Measurements from ENCODE around the gene CACNA2D1. TPM values are rescaled to one million over a fixed set of nuclear protein-coding genes. Genes with fewer than 3 reads are reported as not detected.
"Not testable (repeated sequence)": the region's sequence is repeated elsewhere in the genome, so short reads cannot be mapped to it uniquely, and the experiment has no call there.

Gene CACNA2D1
- total RNA-seq, 2 experiments from 2014 or later = not detected

DNA sequence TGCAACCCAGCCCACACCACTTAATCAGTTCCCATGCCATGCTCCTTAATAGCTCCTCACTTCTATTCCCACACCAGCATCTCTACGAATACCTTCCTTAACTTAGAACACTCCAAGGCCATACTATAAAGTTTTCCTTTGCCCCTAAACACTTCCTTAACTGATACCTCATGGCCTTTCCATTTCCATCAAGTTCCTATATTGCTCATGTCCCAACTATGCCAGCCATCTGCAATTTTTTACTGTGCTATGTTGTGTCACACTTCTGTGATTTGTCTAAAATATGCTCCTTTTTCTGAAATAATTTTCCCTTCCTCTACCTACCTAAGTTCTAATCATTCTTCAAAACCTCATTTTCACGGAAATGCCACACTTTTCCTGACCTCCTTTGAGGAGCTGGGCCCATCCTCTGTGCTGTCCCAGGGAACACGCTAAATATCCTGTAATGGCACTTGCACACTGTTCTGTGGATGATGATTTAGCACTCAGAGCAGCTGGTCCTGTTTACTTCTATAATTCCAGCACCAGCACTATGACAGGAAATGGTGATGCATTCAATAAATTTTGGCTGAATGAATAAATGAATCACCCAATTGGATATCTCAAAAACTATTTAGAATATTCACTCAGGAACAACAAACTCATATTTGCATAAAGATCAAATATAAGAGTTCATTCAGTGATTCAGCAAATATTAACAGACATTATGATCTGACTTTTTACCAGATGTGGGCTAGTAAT is 407.3 kb downstream of the CACNA2D1 start:
- intact Hi-C loops (cut with micrococcal nuclease) = no loop called here
- Mint-ChIP-seq H3K27me3 (ENCODE audit: low read depth) (no peaks in the 10 kb centered on the region), H3K4me1 (ENCODE audit: low read depth) (no peaks in the 10 kb centered on the region), H3K27ac (no peak overlapping the region), H3K36me3 (ENCODE audit: low read depth) (no peaks in the 10 kb centered on the region), H3K4me3 (no peak overlapping the region), H3K9me3 (no peaks in the 10 kb centered on the region)
- CTCF ChIA-PET = no interaction called here
- no peak for DNase-seq

DNA sequence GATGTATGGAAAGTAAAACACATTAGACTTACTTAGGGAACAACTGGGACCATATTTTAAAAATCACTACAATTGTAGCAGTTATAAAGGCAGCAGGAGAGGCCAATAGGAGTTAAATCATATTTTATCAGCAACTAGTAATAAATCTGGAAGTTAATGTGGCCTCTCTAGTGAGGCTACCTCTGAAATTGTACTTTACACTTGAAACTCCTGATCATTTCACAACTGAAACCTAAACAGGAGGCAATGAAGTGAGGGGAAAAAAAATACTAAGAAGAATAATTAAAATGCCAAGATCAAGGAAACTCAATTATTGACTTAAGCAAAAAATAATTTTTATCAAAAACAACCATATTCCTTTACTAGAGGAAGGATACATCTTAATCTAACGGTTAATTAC is 408.1 kb downstream of the CACNA2D1 start:
- CTCF ChIA-PET = no interaction called here
- intact Hi-C loops (cut with micrococcal nuclease) = no loop called here
- Mint-ChIP-seq H3K36me3 (ENCODE audit: low read depth) (no peaks in the 10 kb centered on the region), H3K4me3 (no peak overlapping the region), H3K27ac (no peak overlapping the region), H3K9me3 (no peaks in the 10 kb centered on the region), H3K27me3 (ENCODE audit: low read depth) (no peaks in the 10 kb centered on the region), H3K4me1 (ENCODE audit: low read depth) (no peaks in the 10 kb centered on the region)
- no peak for DNase-seq

DNA sequence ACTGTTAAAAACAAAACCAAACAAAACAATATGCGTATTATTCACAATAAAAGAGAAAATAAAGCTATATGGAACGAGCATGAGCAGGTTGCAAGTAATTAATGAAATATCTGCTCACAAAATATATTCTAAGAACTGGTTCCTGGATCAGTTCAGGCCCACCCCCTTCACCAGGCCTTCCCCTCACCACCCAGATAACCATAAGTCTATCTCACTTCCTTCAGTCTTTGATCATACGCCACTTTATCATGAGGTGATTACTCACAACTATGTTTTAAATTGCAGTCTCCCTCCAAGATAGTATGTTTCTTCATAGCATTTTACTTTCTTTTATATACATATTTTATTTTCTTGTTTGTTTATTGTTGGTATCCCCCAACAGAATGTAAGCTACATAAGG is 410.7 kb downstream of the CACNA2D1 start:
- Mint-ChIP-seq H3K27me3 (ENCODE audit: low read depth) (no peaks in the 10 kb centered on the region), H3K4me1 (ENCODE audit: low read depth) (no peaks in the 10 kb centered on the region), H3K27ac (no peak overlapping the region), H3K36me3 (ENCODE audit: low read depth) (no peaks in the 10 kb centered on the region), H3K4me3 (no peak overlapping the region), H3K9me3 (no peaks in the 10 kb centered on the region)
- no peak for DNase-seq
- intact Hi-C loops (cut with micrococcal nuclease) = no loop called here
- CTCF ChIA-PET = no interaction called here

DNA sequence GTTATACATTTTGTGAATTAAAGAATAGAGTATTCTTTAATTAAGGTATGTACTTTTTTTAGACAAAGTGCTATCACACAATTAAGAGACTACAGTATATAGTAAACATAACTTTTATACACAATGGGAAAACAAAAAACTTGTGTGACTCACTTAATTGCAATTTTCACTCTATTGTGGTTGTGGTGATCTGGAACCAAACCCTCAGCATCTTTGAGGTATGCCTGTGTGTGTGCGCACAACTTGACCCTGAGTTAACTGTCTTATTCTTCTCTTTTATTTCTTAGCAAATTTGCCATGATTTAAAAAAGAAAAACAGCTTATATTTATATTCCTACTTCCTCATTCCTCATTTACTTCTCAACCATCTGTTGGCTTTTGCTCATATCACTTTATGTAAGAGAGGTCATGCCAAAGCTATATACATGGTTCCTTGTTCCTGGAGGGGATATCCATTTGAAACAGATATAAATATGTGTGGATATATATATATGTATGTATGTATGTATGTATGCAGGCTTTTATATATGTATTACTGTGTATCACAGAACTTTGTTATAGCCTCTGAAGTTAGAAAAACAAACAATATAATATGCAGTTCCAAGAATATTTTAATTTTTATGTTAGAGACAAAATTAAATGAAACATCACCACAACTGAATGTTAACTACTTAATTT is 414.2 kb downstream of the CACNA2D1 start:
- CTCF ChIA-PET = interaction anchor here (0.6 kb wide), 1 partner anchor 577 kb away, joined by 7 read pairs; no protein-coding TSS in a partner anchor
- Mint-ChIP-seq H3K27ac (no peak overlapping the region), H3K4me3 (no peak overlapping the region), H3K9me3 (no peaks in the 10 kb centered on the region), H3K27me3 (ENCODE audit: low read depth) (no peaks in the 10 kb centered on the region), H3K36me3 (ENCODE audit: low read depth) (no peaks in the 10 kb centered on the region), H3K4me1 (ENCODE audit: low read depth) (no peaks in the 10 kb centered on the region)
- intact Hi-C loops (cut with micrococcal nuclease) = no loop called here
- no peak for DNase-seq

- no peaks in the 10 kb centered on the region for H3K4me1 Mint-ChIP-seq (ENCODE audit: low read depth)
- no peak overlapping the region for H3K27ac Mint-ChIP-seq
- no peaks in the 10 kb centered on the region for H3K27me3 Mint-ChIP-seq (ENCODE audit: low read depth)
- no peaks in the 10 kb centered on the region for H3K36me3 Mint-ChIP-seq (ENCODE audit: low read depth)
- CTCF ChIA-PET = no interaction called here
- H3K9me3 Mint-ChIP-seq = no peaks in the 10 kb centered on the region
- DNase-seq = no peak
- H3K4me3 Mint-ChIP-seq = no peak overlapping the region
- intact Hi-C loops (cut with micrococcal nuclease) = no loop called here
These were observed 415.5 kb downstream of the CACNA2D1 start for GRCh38 chr7:82028097-82028496.

DNA sequence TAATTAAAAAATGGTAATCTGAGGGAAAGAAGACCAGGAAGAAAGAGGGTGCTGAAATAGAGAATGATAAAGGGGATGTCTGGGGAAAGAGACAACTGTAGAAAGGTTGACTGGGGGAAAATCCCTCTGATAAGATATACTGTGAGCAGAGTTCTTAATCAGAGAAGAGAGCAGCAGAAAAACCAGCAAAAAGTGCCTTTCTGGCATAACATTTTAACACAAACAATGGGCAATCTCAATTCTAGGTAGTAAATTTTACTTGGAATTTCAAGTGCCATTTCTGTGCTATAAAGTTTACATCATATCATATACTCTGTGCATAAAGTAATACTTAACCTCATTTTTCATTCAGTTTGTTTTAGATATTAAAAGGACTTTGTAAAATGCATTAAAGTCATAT is 421.9 kb downstream of the CACNA2D1 start:
- Mint-ChIP-seq H3K4me3 (no peak overlapping the region), H3K27ac (no peak overlapping the region), H3K4me1 (ENCODE audit: low read depth) (no peaks in the 10 kb centered on the region), H3K36me3 (ENCODE audit: low read depth) (no peaks in the 10 kb centered on the region), H3K27me3 (ENCODE audit: low read depth) (no peaks in the 10 kb centered on the region), H3K9me3 (no peaks in the 10 kb centered on the region)
- CTCF ChIA-PET = no interaction called here
- intact Hi-C loops (cut with micrococcal nuclease) = no loop called here
- DNase-seq = no peak

DNA sequence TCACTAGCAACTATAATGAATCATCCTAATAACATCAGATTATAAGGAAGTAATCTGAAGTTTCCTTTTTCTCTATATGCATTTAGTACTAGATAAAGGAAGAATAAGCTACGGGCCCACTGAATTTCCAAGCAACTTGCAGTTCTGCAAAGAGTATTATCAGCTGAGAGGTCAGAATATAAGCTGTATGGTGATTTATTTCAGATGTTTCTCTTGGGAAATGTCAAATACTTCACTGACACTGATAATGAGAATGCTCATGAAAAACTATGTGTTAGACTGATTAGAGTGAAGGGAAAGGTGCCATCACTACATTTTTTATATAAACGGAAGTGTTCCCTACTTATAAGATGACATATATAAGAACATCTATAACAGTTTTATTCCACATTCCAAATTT is 422.5 kb downstream of the CACNA2D1 start:
- Mint-ChIP-seq H3K27ac (no peak overlapping the region), H3K9me3 (no peaks in the 10 kb centered on the region), H3K4me3 (no peak overlapping the region), H3K4me1 (ENCODE audit: low read depth) (no peaks in the 10 kb centered on the region), H3K36me3 (ENCODE audit: low read depth) (no peaks in the 10 kb centered on the region), H3K27me3 (ENCODE audit: low read depth) (no peaks in the 10 kb centered on the region)
- DNase-seq = no peak
- intact Hi-C loops (cut with micrococcal nuclease) = no loop called here
- CTCF ChIA-PET = no interaction called here

DNA sequence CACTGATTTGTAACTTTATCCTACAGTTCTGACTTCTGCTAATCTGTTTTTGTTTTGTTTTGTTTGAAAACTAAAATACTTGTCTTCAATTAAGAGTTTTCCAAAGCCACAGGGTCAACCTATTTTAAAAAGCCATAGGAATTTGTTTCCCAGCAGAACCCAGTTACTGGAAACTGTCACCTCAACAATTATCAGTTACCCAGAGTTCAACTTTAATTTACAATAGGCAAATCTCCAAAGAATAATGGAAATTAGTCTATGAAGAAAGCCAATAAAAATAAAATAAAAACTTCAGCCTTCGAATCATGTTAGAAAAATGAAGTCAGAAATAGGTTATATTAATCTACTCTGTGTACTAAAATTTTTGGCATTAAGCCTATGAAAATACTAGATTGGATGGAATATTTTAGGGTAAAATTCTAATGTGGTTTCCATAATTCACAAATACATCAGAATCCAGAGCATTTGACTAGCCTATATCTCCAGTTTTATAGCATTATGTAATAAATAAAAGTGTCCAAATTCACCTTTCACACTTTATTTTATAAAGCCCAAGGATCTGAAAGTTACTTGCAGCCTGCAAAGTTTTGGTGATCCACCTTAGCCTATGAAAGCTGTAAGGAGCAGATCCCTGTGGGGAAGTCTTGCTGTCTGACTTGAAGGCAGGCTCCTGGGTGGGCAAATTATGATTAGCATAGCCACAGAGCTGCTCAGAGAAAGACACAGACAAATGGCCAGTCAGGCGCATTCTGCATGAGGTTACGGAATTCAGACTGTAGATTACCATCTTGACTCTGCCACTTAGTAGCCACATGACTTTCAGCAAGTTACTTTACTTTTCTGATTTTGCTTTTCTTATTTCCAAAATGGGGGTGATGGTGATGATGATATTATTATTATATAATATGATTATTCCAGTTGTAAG is 423.8 kb downstream of the CACNA2D1 start:
- no peak overlapping the region for H3K4me3 Mint-ChIP-seq
- no peaks in the 10 kb centered on the region for H3K27me3 Mint-ChIP-seq (ENCODE audit: low read depth)
- H3K4me1 Mint-ChIP-seq (ENCODE audit: low read depth) = no peaks in the 10 kb centered on the region
- no peaks in the 10 kb centered on the region for H3K36me3 Mint-ChIP-seq (ENCODE audit: low read depth)
- CTCF ChIA-PET = no interaction called here
- H3K27ac Mint-ChIP-seq = no peak overlapping the region
- no peaks in the 10 kb centered on the region for H3K9me3 Mint-ChIP-seq
- DNase-seq = no peak
- intact Hi-C loops (cut with micrococcal nuclease) = loop anchor here (10.0 kb wide), 1 partner anchor 535 kb away; no protein-coding TSS in a partner anchor

DNA sequence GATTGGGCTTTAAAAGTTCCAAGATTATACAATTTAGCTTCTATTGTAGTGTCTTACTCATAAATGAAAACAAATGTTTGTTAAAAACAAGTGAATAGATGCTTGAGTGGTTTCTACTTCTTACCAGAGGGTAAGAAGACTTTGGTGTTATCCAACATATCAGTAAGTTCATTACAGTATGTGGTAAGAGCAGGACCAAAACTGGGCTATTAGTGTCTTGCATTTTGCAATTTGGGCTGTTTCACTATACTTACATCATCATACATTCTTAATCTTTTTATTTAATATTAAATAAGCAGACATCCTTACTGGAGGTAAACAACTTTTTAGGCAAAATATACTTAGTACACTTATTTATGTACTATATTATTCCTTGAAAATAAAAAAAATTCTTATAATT is 425.4 kb downstream of the CACNA2D1 start:
- CTCF ChIA-PET = no interaction called here
- Mint-ChIP-seq H3K27me3 (ENCODE audit: low read depth) (no peaks in the 10 kb centered on the region), H3K9me3 (no peaks in the 10 kb centered on the region), H3K4me1 (ENCODE audit: low read depth) (no peaks in the 10 kb centered on the region), H3K27ac (no peak overlapping the region), H3K4me3 (no peak overlapping the region), H3K36me3 (ENCODE audit: low read depth) (no peaks in the 10 kb centered on the region)
- DNase-seq = no peak
- intact Hi-C loops (cut with micrococcal nuclease) = loop anchor here (10.0 kb wide), 1 partner anchor 533 kb away; no protein-coding TSS in a partner anchor

DNA sequence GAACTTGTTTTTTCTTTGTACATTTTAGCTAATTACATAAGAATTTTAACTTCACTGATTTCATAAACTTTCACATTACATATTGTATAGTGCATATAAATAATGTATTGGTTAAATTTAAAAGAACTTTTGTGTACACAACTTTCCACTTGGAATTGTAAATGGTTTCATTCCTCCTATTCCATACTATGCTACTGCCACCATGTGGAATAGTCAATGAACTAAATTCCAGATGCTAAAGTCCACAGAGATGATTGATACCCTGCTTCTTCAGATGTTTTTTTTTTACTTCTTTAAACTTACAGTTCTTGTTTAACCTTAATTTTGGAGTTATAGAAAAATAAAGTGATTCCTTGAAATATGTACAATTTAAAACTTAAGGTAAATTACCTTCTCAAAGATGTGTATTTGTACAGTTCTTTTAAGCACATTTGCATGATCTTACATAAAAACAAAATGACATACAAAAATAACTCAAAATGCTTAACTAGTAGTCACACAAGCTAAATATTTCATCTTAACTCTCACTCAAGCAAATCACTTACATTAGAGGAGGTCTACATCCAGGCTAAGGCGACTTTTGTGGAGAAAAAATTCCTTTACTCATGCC is 426.1 kb downstream of the CACNA2D1 start:
- H3K36me3 Mint-ChIP-seq (ENCODE audit: low read depth) = no peaks in the 10 kb centered on the region
- no peaks in the 10 kb centered on the region for H3K9me3 Mint-ChIP-seq
- no peaks in the 10 kb centered on the region for H3K27me3 Mint-ChIP-seq (ENCODE audit: low read depth)
- no peak overlapping the region for H3K27ac Mint-ChIP-seq
- no peak for DNase-seq
- H3K4me3 Mint-ChIP-seq = no peak overlapping the region
- no peaks in the 10 kb centered on the region for H3K4me1 Mint-ChIP-seq (ENCODE audit: low read depth)
- CTCF ChIA-PET = no interaction called here
- intact Hi-C loops (cut with micrococcal nuclease) = loop anchor here (10.0 kb wide), 1 partner anchor 533 kb away; no protein-coding TSS in a partner anchor

- intact Hi-C loops (cut with micrococcal nuclease) = loop anchor here (10.0 kb wide), 1 partner anchor 531 kb away; no protein-coding TSS in a partner anchor
- no peaks in the 10 kb centered on the region for H3K27me3 Mint-ChIP-seq (ENCODE audit: low read depth)
- no peak overlapping the region for H3K4me3 Mint-ChIP-seq
- CTCF ChIA-PET = no interaction called here
- H3K4me1 Mint-ChIP-seq (ENCODE audit: low read depth) = no peaks in the 10 kb centered on the region
- no peak for DNase-seq
- H3K27ac Mint-ChIP-seq = no peak overlapping the region
- no peaks in the 10 kb centered on the region for H3K9me3 Mint-ChIP-seq
- H3K36me3 Mint-ChIP-seq (ENCODE audit: low read depth) = no peaks in the 10 kb centered on the region
These were observed 427.8 kb downstream of the CACNA2D1 start for GRCh38 chr7:82015751-82016150.

GRCh38 chr7:82014574-82014973 is 429.0 kb downstream of the CACNA2D1 start:
- intact Hi-C loops (cut with micrococcal nuclease) = loop anchor here (10.0 kb wide), 1 partner anchor 530 kb away; no protein-coding TSS in a partner anchor
- H3K27ac Mint-ChIP-seq; H3K36me3 Mint-ChIP-seq (ENCODE audit: low read depth); DNase-seq; CTCF ChIA-PET; H3K4me3 Mint-ChIP-seq; H3K9me3 Mint-ChIP-seq; H3K27me3 Mint-ChIP-seq (ENCODE audit: low read depth); H3K4me1 Mint-ChIP-seq (ENCODE audit: low read depth): not testable (repeated sequence)
